T-helper 1 cell treated with Interleukin-12 subunit alpha and Interleukin-12 subunit beta and Interleukin-4 antibody, amounts not matched to agents 30 μg/mL and 1 μg/mL, for 36 hours (primary cell): ENCODE results near the gene TESPA1.

Experiments
- H3K27ac Mint-ChIP-seq: one replicate; pipeline ENCODE4 v1.8.0; 2021; ENCODE audit warnings: mild to moderate bottlenecking, mixed read lengths
- H3K27me3 Mint-ChIP-seq: one replicate; pipeline ENCODE4 v1.8.0; 2021; ENCODE audit warnings: low read depth, mixed read lengths
- H3K36me3 Mint-ChIP-seq: one replicate; pipeline ENCODE4 v1.8.0; 2021; ENCODE audit warnings: low read depth, mixed read lengths
- H3K4me1 Mint-ChIP-seq: one replicate; pipeline ENCODE4 v1.8.0; 2021; ENCODE audit warnings: low read depth, mixed read lengths
- H3K4me3 Mint-ChIP-seq: one replicate; pipeline ENCODE4 v1.8.0; 2021; ENCODE audit warnings: mild to moderate bottlenecking, moderate library complexity, mixed read lengths
- H3K9me3 Mint-ChIP-seq: one replicate; pipeline ENCODE4 v1.8.0; 2021; ENCODE audit warnings: mixed read lengths

The TESPA1 gene

DNA sequence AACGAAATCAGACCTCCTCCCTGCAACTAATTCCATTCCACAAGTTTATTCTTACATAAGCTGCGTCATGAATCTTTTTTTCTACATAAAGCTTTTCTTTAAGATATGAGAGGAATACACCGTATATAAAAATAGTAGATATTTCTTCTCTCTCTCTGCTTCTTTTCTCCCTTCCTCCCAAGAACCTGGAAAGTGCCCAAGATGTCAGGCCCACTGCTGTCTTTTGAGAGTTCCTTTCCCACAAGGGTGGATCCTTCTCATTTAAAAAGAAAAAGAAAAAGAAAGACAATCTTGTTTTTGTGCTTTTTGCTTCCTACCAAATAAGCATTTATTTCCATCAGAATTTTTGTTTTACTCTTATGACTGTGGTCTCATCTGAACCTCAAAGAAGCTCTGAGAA lies 11.0 kb downstream of the TESPA1 start:
- peak overlapping the region; percentile 3 for H3K27ac Mint-ChIP-seq
- no peak overlapping the region for H3K4me3 Mint-ChIP-seq
- H3K36me3 Mint-ChIP-seq = peaks cover 67% of the 10 kb centered on the region
- no peaks in the 10 kb centered on the region for H3K9me3 Mint-ChIP-seq
- no peaks in the 10 kb centered on the region for H3K27me3 Mint-ChIP-seq
- peaks cover 66% of the 10 kb centered on the region for H3K4me1 Mint-ChIP-seq

DNA sequence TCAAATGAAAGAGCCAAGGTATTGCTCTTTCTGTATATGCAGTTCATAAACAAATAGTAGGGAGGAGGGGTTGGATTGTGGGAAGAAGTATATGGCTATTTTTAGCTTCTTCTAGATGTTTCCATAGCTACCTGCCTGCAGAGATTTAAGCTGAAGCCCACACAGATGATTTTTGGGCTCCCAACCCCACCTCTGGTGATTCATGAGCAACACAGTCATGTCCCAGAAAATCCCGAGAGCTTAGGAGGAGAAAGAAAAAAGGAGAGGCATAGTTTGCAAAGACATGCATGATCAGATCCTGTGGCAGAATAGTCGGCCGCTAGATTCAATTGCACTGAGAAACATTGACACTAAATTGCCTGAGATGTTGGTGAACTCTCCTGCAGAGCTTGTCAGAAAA lies 13.8 kb downstream of the TESPA1 start:
- Mint-ChIP-seq H3K36me3 (peaks cover 72% of the 10 kb centered on the region), H3K27ac (no peak overlapping the region), H3K4me1 (peaks cover 60% of the 10 kb centered on the region), H3K27me3 (no peaks in the 10 kb centered on the region), H3K4me3 (no peak overlapping the region), H3K9me3 (no peaks in the 10 kb centered on the region)

DNA sequence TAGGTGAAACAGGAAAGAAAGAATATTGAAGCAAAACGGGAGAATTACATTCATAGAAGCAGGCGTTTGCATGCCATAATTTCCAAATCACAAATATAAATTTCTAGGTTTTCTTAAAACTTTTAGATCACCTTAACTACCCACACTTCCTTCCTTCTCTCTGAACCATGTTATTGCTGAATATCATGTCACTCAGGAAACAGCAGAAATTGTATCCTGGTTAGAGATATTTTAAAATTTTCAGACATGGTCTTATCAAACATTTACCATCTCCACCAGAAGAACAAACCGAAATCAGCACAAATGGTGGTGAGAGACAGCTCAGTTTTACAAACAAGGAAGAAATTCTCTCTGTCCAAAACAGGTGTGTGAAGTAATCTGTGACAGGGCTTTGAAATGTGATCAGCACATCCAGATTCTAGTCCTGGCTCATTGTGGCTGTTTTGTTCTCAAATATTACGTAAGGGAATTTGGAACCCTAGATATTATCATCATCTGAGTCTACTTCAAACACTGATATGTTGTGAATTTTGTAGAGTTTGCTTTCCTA lies 16.3 kb downstream of the TESPA1 start:
- peak overlapping the region; percentile 51 for H3K27ac Mint-ChIP-seq
- peaks cover 50% of the 10 kb centered on the region for H3K4me1 Mint-ChIP-seq
- H3K9me3 Mint-ChIP-seq = no peaks in the 10 kb centered on the region
- peak overlapping the region; percentile 40 for H3K4me3 Mint-ChIP-seq
- no peaks in the 10 kb centered on the region for H3K27me3 Mint-ChIP-seq
- peaks cover 74% of the 10 kb centered on the region for H3K36me3 Mint-ChIP-seq

DNA sequence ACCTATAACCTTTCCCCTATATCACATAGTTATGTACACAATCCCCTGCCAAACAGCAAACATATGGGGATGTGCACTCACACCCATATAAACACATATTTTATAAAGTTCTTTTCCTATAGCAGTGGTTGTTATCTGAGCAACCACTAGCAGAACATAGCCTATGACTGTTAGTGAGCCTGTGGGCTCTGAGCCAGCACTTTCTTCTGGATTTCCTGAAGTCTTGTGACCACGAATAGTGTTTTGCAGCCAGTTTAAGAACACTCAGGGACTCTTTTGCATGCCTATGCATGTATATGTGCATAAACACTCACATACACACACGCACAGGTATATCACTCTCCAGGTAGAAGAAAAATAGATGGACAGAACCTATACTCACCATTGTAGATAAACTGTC lies 17.1 kb downstream of the TESPA1 start:
- Mint-ChIP-seq H3K27ac (peak overlapping the region; percentile 51), H3K4me1 (peaks cover 46% of the 10 kb centered on the region), H3K9me3 (no peaks in the 10 kb centered on the region)

DNA sequence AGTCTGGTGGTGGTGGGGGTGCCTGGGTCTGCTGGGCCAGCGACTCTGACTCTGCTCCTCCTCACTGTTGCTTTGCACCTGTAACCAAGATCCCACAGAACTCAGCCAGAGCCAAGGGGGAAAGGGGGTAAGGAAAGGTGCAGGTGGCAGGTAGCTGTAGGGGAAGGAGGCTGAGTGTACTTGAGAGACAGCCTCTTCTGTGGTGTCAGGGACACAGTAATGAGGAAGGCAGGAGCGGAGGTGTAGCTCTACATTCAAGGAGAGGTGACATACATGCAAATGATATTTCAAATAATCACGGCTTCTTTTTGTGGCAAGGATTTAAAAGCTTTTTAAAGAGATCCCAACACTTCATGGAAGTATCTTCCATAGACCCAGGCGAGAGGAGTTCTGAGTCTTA lies 23.4 kb downstream of the TESPA1 start:
- Mint-ChIP-seq H3K4me1 (peaks cover 55% of the 10 kb centered on the region), H3K36me3 (peaks cover 86% of the 10 kb centered on the region), H3K4me3 (no peak overlapping the region), H3K27ac (peak overlapping the region; percentile 52), H3K27me3 (no peaks in the 10 kb centered on the region), H3K9me3 (no peaks in the 10 kb centered on the region)

More for the DNA sequence above, 17.1 kb downstream of the TESPA1 start:
- Mint-ChIP-seq H3K27me3 (no peaks in the 10 kb centered on the region), H3K36me3 (peaks cover 75% of the 10 kb centered on the region), H3K4me3 (peak overlapping the region; percentile 3)

DNA sequence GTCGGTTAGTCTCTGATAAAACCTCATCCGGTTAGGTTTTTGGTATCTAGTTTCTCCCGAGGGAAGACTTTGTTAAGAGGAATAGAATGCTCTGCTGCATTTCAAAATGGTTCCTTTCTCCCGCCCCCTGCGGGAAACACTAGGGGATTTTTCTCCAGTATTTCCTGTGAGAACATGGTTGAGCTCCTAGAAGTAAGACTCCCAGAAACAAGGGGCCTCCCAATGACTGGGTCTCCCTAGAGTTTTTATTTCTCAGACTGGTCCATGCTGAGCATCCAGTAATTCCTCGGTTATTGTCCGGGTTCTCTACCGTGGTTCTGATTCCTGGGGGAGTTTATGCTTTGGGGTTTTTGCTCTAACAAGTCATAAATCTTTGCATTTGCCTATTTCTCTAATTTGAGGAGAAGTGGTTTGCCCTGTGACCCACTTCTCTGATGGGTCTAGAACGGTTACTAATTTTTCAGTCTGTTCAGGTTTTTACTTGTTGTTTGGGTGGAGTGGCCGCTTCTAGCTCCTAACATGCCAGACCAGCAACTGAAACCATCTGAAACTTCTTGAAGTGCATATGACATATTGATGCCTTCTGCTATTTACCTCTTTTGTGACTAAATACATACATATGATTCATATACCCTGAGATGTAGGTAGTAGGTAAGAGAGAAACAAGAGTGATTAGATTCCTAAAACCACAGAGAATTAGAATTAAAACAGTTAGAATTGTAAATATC lies 25.1 kb downstream of the TESPA1 start:
- H3K36me3 Mint-ChIP-seq = peaks cover 84% of the 10 kb centered on the region
- no peaks in the 10 kb centered on the region for H3K27me3 Mint-ChIP-seq
- H3K4me3 Mint-ChIP-seq = peak overlapping the region; percentile 60
- no peaks in the 10 kb centered on the region for H3K9me3 Mint-ChIP-seq
- H3K27ac Mint-ChIP-seq = peak overlapping the region; percentile 80
- peaks cover 67% of the 10 kb centered on the region for H3K4me1 Mint-ChIP-seq

DNA sequence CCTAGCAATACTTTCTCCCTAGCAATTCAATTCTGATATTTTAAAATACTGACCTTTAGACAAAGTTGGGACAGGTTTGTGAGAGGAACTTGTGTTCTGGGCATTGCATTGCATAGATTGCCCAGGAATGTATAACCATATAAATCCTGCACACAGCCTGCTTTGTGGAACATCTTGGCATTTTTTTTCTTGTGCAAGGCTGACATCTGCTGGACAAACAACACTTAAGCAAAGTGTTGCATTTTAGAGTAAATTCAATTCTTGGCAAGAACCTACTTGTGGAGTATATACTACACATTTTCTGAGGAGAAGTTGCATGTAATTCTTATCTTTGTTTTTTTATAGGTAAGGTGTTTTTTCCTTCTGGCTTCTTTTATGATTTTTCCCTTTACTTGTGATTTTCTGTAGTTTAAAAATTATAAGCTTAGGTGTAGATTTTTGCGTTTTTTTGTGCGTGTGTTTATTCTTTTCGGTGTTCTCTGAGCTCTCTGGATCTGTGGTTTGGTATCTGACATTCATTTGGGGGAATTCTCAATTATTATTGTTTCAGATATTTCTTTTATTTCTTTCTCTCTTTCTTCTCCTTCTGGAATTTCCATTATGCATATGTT lies 26.4 kb downstream of the TESPA1 start:
- no peaks in the 10 kb centered on the region for H3K27me3 Mint-ChIP-seq
- H3K27ac Mint-ChIP-seq = peak overlapping the region; percentile 47
- H3K4me3 Mint-ChIP-seq = no peak overlapping the region
- peaks cover 62% of the 10 kb centered on the region for H3K4me1 Mint-ChIP-seq
- H3K9me3 Mint-ChIP-seq = peaks cover 2% of the 10 kb centered on the region
- H3K36me3 Mint-ChIP-seq = peaks cover 88% of the 10 kb centered on the region

DNA sequence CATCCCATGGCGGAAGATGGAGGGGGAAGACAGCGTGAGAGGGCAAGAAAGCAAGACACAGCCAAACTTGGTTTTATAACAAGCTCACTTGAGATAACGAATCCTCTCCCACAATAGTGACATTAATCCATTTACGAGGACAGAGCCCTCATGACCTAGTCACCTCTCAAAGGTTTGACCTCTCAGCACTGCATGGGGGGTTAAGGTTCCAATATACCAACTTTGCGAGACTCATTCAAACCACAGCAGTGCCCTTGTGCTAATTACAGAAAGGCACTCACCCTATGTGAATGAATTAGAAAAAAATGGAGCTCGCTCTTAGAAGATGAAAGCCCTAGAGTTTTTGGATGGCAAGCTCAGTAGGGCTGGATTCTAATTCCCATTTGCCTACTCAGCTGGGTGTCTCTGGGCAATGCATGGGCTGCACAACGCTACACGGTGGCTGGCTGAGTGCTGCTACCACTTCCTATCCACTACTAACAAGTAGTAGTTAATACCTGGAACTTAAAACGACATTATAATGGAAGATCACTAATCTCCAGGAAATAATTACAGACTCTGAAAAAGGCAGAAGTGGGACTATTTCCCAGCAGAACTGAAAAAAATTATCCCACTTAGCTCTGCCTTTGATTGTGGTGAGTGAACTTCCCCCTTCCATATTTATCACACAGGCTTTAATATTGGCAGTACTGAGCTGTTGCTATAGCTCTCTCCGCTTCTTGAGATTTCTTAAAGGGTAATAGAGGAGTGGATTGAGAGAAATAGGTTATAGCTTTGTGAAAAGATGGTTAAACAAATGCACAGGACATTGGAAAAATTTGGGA lies 27.5 kb downstream of the TESPA1 start:
- H3K27me3 Mint-ChIP-seq = no peaks in the 10 kb centered on the region
- H3K36me3 Mint-ChIP-seq = peaks cover 87% of the 10 kb centered on the region
- H3K4me3 Mint-ChIP-seq = peak overlapping the region; percentile 15
- H3K27ac Mint-ChIP-seq = peak overlapping the region; percentile 76
- peaks cover 6% of the 10 kb centered on the region for H3K9me3 Mint-ChIP-seq
- peaks cover 59% of the 10 kb centered on the region for H3K4me1 Mint-ChIP-seq

DNA sequence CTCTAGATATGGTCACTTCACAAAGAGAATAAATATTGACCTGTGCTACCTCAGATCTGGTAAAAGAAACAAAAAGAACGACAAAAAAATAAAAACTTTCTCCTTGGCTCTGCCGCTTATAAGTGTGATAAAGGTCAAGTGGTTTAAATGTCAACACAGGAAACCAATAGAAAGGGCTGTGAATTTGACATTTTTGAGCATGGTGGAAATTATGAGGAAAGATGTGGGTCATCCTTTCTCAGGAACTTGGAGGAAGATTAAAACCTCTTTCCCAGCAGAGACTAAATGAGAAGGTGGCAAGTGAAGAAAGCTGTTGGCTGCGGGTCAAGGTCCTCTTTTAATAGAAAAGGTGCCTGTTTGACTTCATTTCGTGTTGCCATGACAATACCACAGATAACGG lies 28.2 kb downstream of the TESPA1 start:
- peak overlapping the region; percentile 76 for H3K27ac Mint-ChIP-seq
- peaks cover 10% of the 10 kb centered on the region for H3K9me3 Mint-ChIP-seq
- peaks cover 56% of the 10 kb centered on the region for H3K4me1 Mint-ChIP-seq
- H3K27me3 Mint-ChIP-seq = no peaks in the 10 kb centered on the region
- peak overlapping the region; percentile 43 for H3K4me3 Mint-ChIP-seq
- peaks cover 86% of the 10 kb centered on the region for H3K36me3 Mint-ChIP-seq

DNA sequence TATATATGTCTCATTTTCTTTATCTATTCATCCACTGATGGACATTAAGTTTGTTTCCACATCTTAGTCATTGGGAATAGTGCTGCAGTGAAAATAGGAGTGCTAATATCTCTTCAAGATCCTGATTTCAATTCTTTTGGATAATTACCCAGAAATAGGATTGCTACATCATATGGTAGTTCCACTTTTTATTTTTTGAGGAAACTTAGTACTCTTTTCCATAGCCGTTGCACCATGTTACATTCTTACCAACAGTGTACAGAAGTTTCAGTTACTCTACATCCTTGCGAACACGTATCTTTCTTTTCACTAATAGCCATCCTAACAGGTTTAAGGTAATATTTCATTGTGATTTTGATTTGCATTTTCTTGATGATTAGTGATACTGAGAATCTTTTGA lies 29.8 kb downstream of the TESPA1 start:
- Mint-ChIP-seq H3K9me3 (peaks cover 14% of the 10 kb centered on the region), H3K27me3 (no peaks in the 10 kb centered on the region), H3K4me1 (peaks cover 58% of the 10 kb centered on the region), H3K4me3 (no peak overlapping the region), H3K36me3 (peaks cover 85% of the 10 kb centered on the region), H3K27ac (no peak overlapping the region)

DNA sequence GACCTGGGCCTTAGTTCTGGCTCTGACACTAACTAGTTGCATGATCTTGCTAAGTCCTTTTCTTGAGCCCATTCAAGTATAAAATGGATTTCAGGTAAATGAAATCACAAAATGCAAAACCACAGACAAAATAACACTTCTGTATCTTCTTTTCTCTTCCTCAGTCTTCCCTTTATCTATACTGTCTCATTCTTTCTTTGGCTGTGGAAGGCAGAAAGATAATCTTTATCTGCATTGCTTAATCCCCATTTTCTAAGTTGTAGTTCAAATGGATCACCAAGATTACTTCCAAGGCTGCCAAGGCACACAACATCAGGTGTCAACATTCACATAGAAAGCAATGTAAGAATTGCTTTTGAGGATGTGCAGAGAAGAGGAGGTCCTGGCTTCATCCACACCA lies 30.3 kb downstream of the TESPA1 start:
- no peak overlapping the region for H3K27ac Mint-ChIP-seq

DNA sequence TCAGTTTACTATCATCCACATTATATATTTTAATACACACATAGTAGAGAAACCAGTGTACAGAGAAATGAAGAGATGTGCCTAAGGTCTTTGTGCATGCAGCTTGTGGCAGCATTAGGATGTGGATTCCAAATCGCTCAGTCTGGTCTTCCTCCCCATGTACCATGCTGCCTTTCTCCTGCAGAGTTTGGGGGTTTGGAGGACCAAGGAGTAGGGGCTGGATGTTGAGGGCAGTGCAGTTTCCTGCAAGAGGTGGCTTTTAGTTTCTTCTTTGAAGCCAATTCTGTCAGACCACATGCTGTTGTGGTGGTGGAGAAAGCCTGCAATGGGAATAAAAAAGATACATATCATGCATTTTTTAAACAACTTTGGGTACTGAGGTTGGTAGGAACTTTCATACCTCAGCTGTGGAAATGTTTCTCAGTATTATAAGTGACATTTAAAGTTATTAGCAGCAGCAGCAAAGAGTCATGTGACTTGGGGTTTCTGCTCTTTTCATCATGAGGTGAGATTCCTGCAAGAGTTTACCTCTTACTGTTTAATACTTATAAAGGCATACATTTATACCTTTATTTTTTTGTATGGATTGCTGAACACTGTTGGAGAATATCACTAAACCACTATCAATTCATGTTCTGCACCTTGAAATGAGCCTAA lies 34.4 kb downstream of the TESPA1 start:
- H3K36me3 Mint-ChIP-seq = peaks cover 70% of the 10 kb centered on the region
- H3K27me3 Mint-ChIP-seq = no peaks in the 10 kb centered on the region
- H3K9me3 Mint-ChIP-seq = peaks cover 14% of the 10 kb centered on the region
- H3K27ac Mint-ChIP-seq = peak overlapping the region; percentile 60
- peak overlapping the region; percentile 36 for H3K4me3 Mint-ChIP-seq
- H3K4me1 Mint-ChIP-seq = peaks cover 17% of the 10 kb centered on the region

More for the DNA sequence above, 30.3 kb downstream of the TESPA1 start:
- H3K4me1 Mint-ChIP-seq = peaks cover 53% of the 10 kb centered on the region
- peaks cover 85% of the 10 kb centered on the region for H3K36me3 Mint-ChIP-seq
- H3K4me3 Mint-ChIP-seq = no peak overlapping the region
- H3K9me3 Mint-ChIP-seq = peaks cover 14% of the 10 kb centered on the region
- no peaks in the 10 kb centered on the region for H3K27me3 Mint-ChIP-seq

DNA sequence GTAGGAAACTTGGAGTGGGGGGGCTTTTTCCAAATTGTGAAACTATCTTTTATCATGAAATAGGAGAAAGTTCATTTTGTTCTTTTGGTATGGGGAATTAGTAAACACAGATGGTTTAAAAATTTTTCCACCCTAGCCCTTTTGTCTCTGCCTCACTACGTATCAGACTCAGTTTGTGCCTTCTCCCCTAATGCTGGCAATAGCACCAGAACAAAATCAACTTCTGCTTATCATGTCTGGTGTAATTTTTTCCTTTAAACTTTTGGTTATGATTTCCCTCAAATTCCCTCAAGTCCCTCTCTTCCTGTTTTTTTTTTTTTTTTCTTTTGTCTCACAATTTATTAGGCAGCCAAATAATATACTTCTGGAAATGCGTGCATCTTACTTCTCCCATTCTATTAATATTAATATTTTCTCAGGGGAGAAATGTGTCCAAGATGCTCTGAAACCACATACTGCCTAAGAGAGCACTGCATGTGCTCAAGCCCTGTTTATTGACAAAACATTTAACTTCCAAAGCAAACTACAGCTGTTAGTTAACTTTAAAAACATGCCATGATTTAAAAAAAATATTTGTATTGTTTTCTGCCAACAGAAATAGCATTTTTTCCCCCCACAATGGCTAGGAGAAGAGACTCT lies 35.4 kb downstream of the TESPA1 start:
- Mint-ChIP-seq H3K9me3 (peaks cover 14% of the 10 kb centered on the region), H3K4me3 (no peak overlapping the region), H3K27ac (no peak overlapping the region), H3K4me1 (peaks cover 13% of the 10 kb centered on the region), H3K36me3 (peaks cover 61% of the 10 kb centered on the region), H3K27me3 (no peaks in the 10 kb centered on the region)

DNA sequence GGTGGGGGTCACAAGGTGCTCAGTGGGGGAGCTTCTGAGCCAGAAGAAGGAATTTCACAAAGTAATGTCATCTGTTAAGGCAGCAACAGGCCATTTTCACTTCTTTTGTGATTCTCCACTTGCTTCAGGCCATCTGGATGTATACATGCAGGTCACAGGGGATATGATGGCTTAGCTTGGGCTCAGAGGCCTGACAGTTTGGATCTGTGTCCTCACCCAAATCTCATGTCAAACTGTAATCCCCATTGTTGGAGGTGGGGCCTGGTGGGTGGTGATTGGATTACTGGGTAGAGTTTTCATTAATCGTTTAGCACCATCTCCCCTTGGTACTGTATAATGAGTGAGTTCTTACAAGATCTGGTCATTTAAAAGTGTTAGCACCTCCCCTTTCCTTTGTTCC lies 36.4 kb downstream of the TESPA1 start:
- Mint-ChIP-seq H3K36me3 (peaks cover 51% of the 10 kb centered on the region), H3K9me3 (peaks cover 12% of the 10 kb centered on the region), H3K4me1 (peaks cover 13% of the 10 kb centered on the region), H3K27ac (no peak overlapping the region), H3K4me3 (no peak overlapping the region), H3K27me3 (no peaks in the 10 kb centered on the region)
